Erythroblast (primary cell): ENCODE measurements around the gene HSFX1.
"Not testable (repeated sequence)": the region's sequence is repeated elsewhere in the genome, so short reads cannot be mapped to it uniquely, and the experiment has no call there.

Experiments used
- GATA1 ChIP-seq: IDR thresholded peaks from 2 replicates; pipeline ENCODE4 v1.6.1; 2011; ENCODE audit warnings: low read depth, mild to moderate bottlenecking, control low read depth, low read length, moderate library complexity
- POLR2A ChIP-seq: IDR thresholded peaks from 2 replicates; pipeline ENCODE4 v1.6.1; 2011; ENCODE audit warnings: mild to moderate bottlenecking, low read length

- TF ChIP-seq POLR2A, GATA1: not testable (repeated sequence)
Measured at GRCh38 chrX:149773768-149774167, at the start of gene HSFX1.
